Peyer's patch (tissue), 4 donors: ENCODE results near the gene FLT1.

Experiments
- POLR2A ChIP-seq, 2 donors: fragments of 450-650 bp; IDR thresholded peaks; one replicate each; pipeline ENCODE4 v1.5.1; 2017; ENCODE audit warnings: antibody characterized with exemption in 2 of 2, mild to moderate bottlenecking in 2 of 2, moderate library complexity in 2 of 2
- TF ChIP-seq, protein P1 (sequence below), 6 experiments: fragments of 450-650 bp in 4 of 6; fragments of 200-600 bp in 2 of 6; sonication (generic) in 1 of 6; IDR thresholded peaks; one replicate each; pipeline ENCODE4 v1.5.1; 2017 to 2019; ENCODE audit warnings: antibody characterized with exemption in 6 of 6, mild to moderate bottlenecking in 3 of 6, moderate library complexity in 1 of 6

DNA sequence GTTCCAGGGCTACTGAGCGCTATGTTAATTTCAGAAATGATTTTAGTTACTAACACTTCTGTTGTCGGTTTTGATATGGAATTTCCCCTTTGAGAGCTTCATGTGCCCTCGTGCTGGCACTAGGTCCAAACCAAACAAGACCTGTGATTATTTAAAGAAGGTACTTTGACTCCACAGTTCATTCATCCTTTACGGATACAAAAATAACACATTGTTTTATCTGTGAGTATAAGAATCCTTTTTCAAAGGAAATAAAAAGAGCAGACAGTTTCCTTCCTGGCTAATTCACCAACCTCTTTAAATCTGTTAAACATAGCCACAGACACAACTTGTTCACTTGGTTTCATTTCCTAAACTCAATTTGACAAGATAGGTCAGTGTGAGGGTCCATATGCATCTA is 141.2 kb downstream of the FLT1 start:
- TF ChIP-seq, protein P1, sequence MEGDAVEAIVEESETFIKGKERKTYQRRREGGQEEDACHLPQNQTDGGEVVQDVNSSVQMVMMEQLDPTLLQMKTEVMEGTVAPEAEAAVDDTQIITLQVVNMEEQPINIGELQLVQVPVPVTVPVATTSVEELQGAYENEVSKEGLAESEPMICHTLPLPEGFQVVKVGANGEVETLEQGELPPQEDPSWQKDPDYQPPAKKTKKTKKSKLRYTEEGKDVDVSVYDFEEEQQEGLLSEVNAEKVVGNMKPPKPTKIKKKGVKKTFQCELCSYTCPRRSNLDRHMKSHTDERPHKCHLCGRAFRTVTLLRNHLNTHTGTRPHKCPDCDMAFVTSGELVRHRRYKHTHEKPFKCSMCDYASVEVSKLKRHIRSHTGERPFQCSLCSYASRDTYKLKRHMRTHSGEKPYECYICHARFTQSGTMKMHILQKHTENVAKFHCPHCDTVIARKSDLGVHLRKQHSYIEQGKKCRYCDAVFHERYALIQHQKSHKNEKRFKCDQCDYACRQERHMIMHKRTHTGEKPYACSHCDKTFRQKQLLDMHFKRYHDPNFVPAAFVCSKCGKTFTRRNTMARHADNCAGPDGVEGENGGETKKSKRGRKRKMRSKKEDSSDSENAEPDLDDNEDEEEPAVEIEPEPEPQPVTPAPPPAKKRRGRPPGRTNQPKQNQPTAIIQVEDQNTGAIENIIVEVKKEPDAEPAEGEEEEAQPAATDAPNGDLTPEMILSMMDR (IDR thresholded peaks at IDR 0.05) = no peak
- TF ChIP-seq POLR2A (IDR thresholded peaks at IDR 0.05) = no peak
